ENCODE results near the gene TTC3. TPM values are rescaled to one million over a fixed set of nuclear protein-coding genes. Genes with fewer than 3 reads are reported as not detected.

Gene TTC3
- total and polyA plus RNA-seq, 10 of the 15 experiments (the other 5 are each of a cell fraction or from before 2014, with no cell fraction given), result 23.1 to 94.9 (median 72.7) TPM

- Histone ChIP-seq H3K4me2 (ENCODE audit: control insufficient read depth, insufficient read depth) (no peak overlapping the region), H3K9me3 (replicated peaks; ENCODE audit: control insufficient read depth, insufficient read depth, low read length) (no peaks in the 10 kb centered on the region; the same call in 2 of the 3 replicates), H4K20me1 (ENCODE audit: control insufficient read depth, insufficient read depth) (no peaks in the 10 kb centered on the region), H3K79me2 (ENCODE audit: control insufficient read depth, insufficient read depth, low read length) (no peaks in the 10 kb centered on the region), H3K36me3 (ENCODE audit: control insufficient read depth in 2 of 2, insufficient read depth in 2 of 2, low read length in 1 of 2) (peaks cover 11 to 31% of the 10 kb centered on the region in 2 experiments), H2AFZ (ENCODE audit: control insufficient read depth, low read depth, low read length) (no peak overlapping the region), H3K4me3 (no peak overlapping the region), H3K27ac (ENCODE audit: control insufficient read depth, insufficient read depth) (no peak overlapping the region), H3K9ac (ENCODE audit: control insufficient read depth, insufficient read depth, low read length) (no peak overlapping the region), H3K27me3 (replicated peaks in 1 of 2; ENCODE audit: control insufficient read depth in 2 of 2, insufficient read depth in 2 of 2, low read length in 1 of 2) (no peaks in the 10 kb centered on the region), H3K4me1 (ENCODE audit: control insufficient read depth, insufficient read depth, low read length) (peaks cover 15% of the 10 kb centered on the region)
- ATAC-seq, result no peak
- intact Hi-C loops (cut with micrococcal nuclease; ENCODE audit: unreplicated experiment), result no loop called here
- no peak for FAIRE-seq
- ChIA-PET POLR2A (no interaction called here), CTCF (interaction anchor here (0.9 kb wide), 1 partner anchor 226 kb away, joined by 3 read pairs; no protein-coding TSS in a partner anchor), RAD21 (ENCODE audit: unreplicated experiment) (no interaction called here), SMC1A (ENCODE audit: uncharacterized antibody, unreplicated experiment) (interaction anchor here (1.2 kb wide), 1 partner anchor 56 kb away, joined by 3 read pairs; no protein-coding TSS in a partner anchor)
- 95% methylated on average over 14 of the region's 14 CpGs for WGBS (ENCODE audit: insufficient coverage, insufficient replicate concordance, low lambda C conversion rate, missing lambda C conversion rate)
- TF ChIP-seq IRF5 (IDR thresholded peaks at IDR 0.05; ENCODE audit: borderline replicate concordance) (no peak), RELA (IDR thresholded peaks at IDR 0.05; ENCODE audit: borderline replicate concordance, partially characterized antibody) (no peak), STAT3 (IDR thresholded peaks at IDR 0.05; ENCODE audit: low read depth, low read length) (no peak), MYB (IDR thresholded peaks at IDR 0.05; ENCODE audit: borderline replicate concordance, low read depth, low read length) (no peak), BRCA1 (IDR thresholded peaks at IDR 0.05; ENCODE audit: low read depth, low read length) (no peak), POLR2A (IDR thresholded peaks at IDR 0.05; ENCODE audit: low read depth, low read length) (no peak), EZH2 (IDR thresholded peaks at IDR 0.05; ENCODE audit: borderline replicate concordance, control insufficient read depth, low read depth, low read length) (no peak), NFYA (IDR thresholded peaks at IDR 0.05; ENCODE audit: borderline replicate concordance, low read depth, low read length) (no peak), TARDBP (IDR thresholded peaks at IDR 0.05; ENCODE audit: borderline replicate concordance) (no peak), CBX3 (IDR thresholded peaks at IDR 0.05; ENCODE audit: borderline replicate concordance, low read depth) (no peak), RAD21 (IDR thresholded peaks at IDR 0.05; ENCODE audit: insufficient read depth, low read depth, low read length) (no peak), ZNF592 (IDR thresholded peaks at IDR 0.05) (no peak), ZNF384 (IDR thresholded peaks at IDR 0.05; ENCODE audit: borderline replicate concordance, low read depth, low read length) (no peak), RAD51 (IDR thresholded peaks at IDR 0.05) (no peak), MTA3 (IDR thresholded peaks at IDR 0.05; ENCODE audit: borderline replicate concordance, low read length) (no peak)
- in situ Hi-C loops (cut with MboI), result no loop called here
- BruUV-seq (replicated peaks), result TSS peak; percentile 35
- no peak for DNase-seq (ENCODE audit: low read depth, low spot score)
Observed at GRCh38 chr21:37202221-37203110, 129.4 kb downstream of the TTC3 start.

All from GM12878 (cell line).